Peyer's patch (tissue), 4 donors: ENCODE data around the gene UBAP1.

ENCODE experiments used
- CTCF ChIP-seq, 6 experiments: fragments of 450-650 bp in 4 of 6; fragments of 200-600 bp in 2 of 6; sonication (generic) in 1 of 6; IDR thresholded peaks; one replicate each; pipeline ENCODE4 v1.5.1; 2017 to 2019; ENCODE audit warnings: antibody characterized with exemption in 6 of 6, mild to moderate bottlenecking in 3 of 6, moderate library complexity in 1 of 6
- POLR2A ChIP-seq, 2 donors: fragments of 450-650 bp; IDR thresholded peaks; one replicate each; pipeline ENCODE4 v1.5.1; 2017; ENCODE audit warnings: antibody characterized with exemption in 2 of 2, mild to moderate bottlenecking in 2 of 2, moderate library complexity in 2 of 2

GRCh38 chr9:34272101-34272541 is 93.3 kb downstream of the UBAP1 start:
- TF ChIP-seq CTCF (IDR thresholded peaks at IDR 0.05) (no peak), POLR2A (IDR thresholded peaks at IDR 0.05) (no peak)
